ENCODE results near the gene TTC28.

- TF ChIP-seq, protein P1, sequence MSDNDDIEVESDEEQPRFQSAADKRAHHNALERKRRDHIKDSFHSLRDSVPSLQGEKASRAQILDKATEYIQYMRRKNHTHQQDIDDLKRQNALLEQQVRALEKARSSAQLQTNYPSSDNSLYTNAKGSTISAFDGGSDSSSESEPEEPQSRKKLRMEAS (IDR thresholded peaks at IDR 0.05), result no peak
- TF ChIP-seq CEBPB (IDR thresholded peaks at IDR 0.05) (no peak), EGR1 (IDR thresholded peaks at IDR 0.05) (no peak), EP300 (IDR thresholded peaks at IDR 0.05; ENCODE audit: borderline replicate concordance) (no peak), TAF1 (IDR thresholded peaks at IDR 0.05; ENCODE audit: low read depth) (no peak), RAD21 (IDR thresholded peaks at IDR 0.05; ENCODE audit: low read depth) (no peak), USF1 (IDR thresholded peaks at IDR 0.05) (no peak), ZBTB7A (IDR thresholded peaks at IDR 0.05; ENCODE audit: low read depth) (no peak), FOXM1 (IDR thresholded peaks at IDR 0.05; ENCODE audit: borderline replicate concordance, low read depth) (no peak), TEAD4 (IDR thresholded peaks at IDR 0.05) (no peak), YY1 (IDR thresholded peaks at IDR 0.05; ENCODE audit: low read depth) (no peak), CREB1 (IDR thresholded peaks at IDR 0.05; ENCODE audit: low read depth) (no peak)
- TF ChIP-seq, protein P2, sequence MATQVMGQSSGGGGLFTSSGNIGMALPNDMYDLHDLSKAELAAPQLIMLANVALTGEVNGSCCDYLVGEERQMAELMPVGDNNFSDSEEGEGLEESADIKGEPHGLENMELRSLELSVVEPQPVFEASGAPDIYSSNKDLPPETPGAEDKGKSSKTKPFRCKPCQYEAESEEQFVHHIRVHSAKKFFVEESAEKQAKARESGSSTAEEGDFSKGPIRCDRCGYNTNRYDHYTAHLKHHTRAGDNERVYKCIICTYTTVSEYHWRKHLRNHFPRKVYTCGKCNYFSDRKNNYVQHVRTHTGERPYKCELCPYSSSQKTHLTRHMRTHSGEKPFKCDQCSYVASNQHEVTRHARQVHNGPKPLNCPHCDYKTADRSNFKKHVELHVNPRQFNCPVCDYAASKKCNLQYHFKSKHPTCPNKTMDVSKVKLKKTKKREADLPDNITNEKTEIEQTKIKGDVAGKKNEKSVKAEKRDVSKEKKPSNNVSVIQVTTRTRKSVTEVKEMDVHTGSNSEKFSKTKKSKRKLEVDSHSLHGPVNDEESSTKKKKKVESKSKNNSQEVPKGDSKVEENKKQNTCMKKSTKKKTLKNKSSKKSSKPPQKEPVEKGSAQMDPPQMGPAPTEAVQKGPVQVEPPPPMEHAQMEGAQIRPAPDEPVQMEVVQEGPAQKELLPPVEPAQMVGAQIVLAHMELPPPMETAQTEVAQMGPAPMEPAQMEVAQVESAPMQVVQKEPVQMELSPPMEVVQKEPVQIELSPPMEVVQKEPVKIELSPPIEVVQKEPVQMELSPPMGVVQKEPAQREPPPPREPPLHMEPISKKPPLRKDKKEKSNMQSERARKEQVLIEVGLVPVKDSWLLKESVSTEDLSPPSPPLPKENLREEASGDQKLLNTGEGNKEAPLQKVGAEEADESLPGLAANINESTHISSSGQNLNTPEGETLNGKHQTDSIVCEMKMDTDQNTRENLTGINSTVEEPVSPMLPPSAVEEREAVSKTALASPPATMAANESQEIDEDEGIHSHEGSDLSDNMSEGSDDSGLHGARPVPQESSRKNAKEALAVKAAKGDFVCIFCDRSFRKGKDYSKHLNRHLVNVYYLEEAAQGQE (IDR thresholded peaks at IDR 0.05; ENCODE audit: low read depth), result no peak
Observed at GRCh38 chr22:28024422-28024888, 655.2 kb downstream of the TTC28 start.
